Endothelial cell of umbilical vein (primary cell): ENCODE measurements around the gene PRR5L.

ENCODE experiments used
- EZH2 ChIP-seq: IDR thresholded peaks from 2 replicates; pipeline ENCODE4 v1.6.1; 2012; ENCODE audit warnings: borderline replicate concordance, low read depth, mild to moderate bottlenecking, moderate library complexity, low read length, inconsistent platforms; ENCODE audit not compliant: severe bottlenecking
- POLR2A ChIP-seq: IDR thresholded peaks from 2 replicates; pipeline ENCODE4 v1.6.1; 2012; ENCODE audit warnings: low read depth, mild to moderate bottlenecking, control low read depth, low read length
- POLR2AphosphoS5 ChIP-seq: IDR thresholded peaks from 2 replicates; pipeline ENCODE4 v1.6.1; 2012; ENCODE audit warnings: low read depth, mild to moderate bottlenecking, control low read depth, low read length, moderate library complexity; ENCODE audit not compliant: insufficient read depth
- TF ChIP-seq, protein P1 (sequence below), 2 donors: IDR thresholded peaks; 1 replicate in 1 of 2; 2 replicates in 1 of 2; pipeline ENCODE4 v1.5.1; 2011; ENCODE audit warnings: low read length in 2 of 2, mild to moderate bottlenecking in 2 of 2, moderate library complexity in 2 of 2, control low read depth in 1 of 2, inconsistent platforms in 1 of 2, low read depth in 1 of 2; ENCODE audit not compliant: insufficient read depth in 1 of 2; ENCODE audit errors: extremely low read depth in 1 of 2
- TF ChIP-seq, protein P2 (sequence below): IDR thresholded peaks from 2 replicates; pipeline ENCODE4 v1.6.1; 2011; ENCODE audit not compliant: insufficient read depth, insufficient read length

DNA sequence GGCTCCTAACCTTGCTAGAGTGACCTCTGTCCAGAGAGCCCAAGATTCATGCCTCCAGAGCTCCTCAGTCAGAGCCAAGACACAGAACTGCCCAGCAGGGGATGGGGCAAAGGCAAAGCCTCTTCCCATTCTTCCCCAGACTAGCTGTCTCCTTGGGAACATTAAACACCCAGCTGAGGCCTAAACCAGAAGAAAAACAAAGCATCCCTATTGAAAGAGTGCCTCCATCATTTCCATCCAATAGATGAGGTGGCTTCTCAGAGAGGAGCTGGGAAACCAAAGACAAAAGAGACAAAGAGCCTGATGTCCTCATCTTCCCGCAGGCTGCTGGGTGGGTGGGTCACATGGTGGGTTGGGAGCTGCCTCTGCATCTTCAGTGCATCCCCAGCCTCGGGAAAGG lies 44.3 kb upstream of the PRR5L start:
- no peak for TF ChIP-seq POLR2AphosphoS5
- TF ChIP-seq, protein P1, sequence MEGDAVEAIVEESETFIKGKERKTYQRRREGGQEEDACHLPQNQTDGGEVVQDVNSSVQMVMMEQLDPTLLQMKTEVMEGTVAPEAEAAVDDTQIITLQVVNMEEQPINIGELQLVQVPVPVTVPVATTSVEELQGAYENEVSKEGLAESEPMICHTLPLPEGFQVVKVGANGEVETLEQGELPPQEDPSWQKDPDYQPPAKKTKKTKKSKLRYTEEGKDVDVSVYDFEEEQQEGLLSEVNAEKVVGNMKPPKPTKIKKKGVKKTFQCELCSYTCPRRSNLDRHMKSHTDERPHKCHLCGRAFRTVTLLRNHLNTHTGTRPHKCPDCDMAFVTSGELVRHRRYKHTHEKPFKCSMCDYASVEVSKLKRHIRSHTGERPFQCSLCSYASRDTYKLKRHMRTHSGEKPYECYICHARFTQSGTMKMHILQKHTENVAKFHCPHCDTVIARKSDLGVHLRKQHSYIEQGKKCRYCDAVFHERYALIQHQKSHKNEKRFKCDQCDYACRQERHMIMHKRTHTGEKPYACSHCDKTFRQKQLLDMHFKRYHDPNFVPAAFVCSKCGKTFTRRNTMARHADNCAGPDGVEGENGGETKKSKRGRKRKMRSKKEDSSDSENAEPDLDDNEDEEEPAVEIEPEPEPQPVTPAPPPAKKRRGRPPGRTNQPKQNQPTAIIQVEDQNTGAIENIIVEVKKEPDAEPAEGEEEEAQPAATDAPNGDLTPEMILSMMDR (IDR thresholded peaks at IDR 0.05; ENCODE audit: extremely low read depth in 1 of 2, insufficient read depth in 1 of 2, low read depth in 1 of 2, low read length in 2 of 2) = no peak
- TF ChIP-seq POLR2A = no peak
- no peak for TF ChIP-seq EZH2
- TF ChIP-seq, protein P2, sequence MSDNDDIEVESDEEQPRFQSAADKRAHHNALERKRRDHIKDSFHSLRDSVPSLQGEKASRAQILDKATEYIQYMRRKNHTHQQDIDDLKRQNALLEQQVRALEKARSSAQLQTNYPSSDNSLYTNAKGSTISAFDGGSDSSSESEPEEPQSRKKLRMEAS = no peak
